ENCODE results near the gene TERC.

The TERC gene

GRCh38 chr3:169804681-169805080, 39.8 kb upstream of the TERC start:
- no peak overlapping the region for H2AFZ ChIP-seq (ENCODE audit: low read length)
- H3K4me3 ChIP-seq (ENCODE audit: low read depth, low read length, poor library complexity, severe bottlenecking): no peak overlapping the region
- no peaks in the 10 kb centered on the region for H3K79me2 ChIP-seq (ENCODE audit: insufficient read depth, low read length)
- H3K9me2 ChIP-seq (ENCODE audit: low read depth, low read length): no peaks in the 10 kb centered on the region
- H3K27ac ChIP-seq (ENCODE audit: low read depth, low read length, poor library complexity, severe bottlenecking): no peak overlapping the region
- no peak for TF ChIP-seq EZH2 (IDR thresholded peaks at IDR 0.05; ENCODE audit: borderline replicate concordance, low read length)
- no peak for TF ChIP-seq CTCF (IDR thresholded peaks at IDR 0.05; ENCODE audit: low read length)
- H3K9ac ChIP-seq (ENCODE audit: low read length): no peak overlapping the region
- no peaks in the 10 kb centered on the region for H3K36me3 ChIP-seq (ENCODE audit: insufficient read depth, low read length)
- no peaks in the 10 kb centered on the region for H3K9me3 ChIP-seq (ENCODE audit: low read length)
- H3F3A ChIP-seq (ENCODE audit: insufficient read depth, low read length): no peaks in the 10 kb centered on the region; the same call in 1 of the 2 replicates
- H4K20me1 ChIP-seq (ENCODE audit: insufficient read depth, low read length): no peaks in the 10 kb centered on the region
- H3K4me1 ChIP-seq (ENCODE audit: insufficient read depth, low read length, severe bottlenecking): no peaks in the 10 kb centered on the region
- H3K4me2 ChIP-seq (ENCODE audit: low read length): no peak overlapping the region
- H3K27me3 ChIP-seq (ENCODE audit: insufficient read depth, low read length): no peaks in the 10 kb centered on the region

- Histone ChIP-seq H3K4me3 (ENCODE audit: low read depth, low read length, poor library complexity, severe bottlenecking) (no peak overlapping the region), H3K36me3 (ENCODE audit: insufficient read depth, low read length) (peaks cover 35% of the 10 kb centered on the region), H3K27me3 (ENCODE audit: insufficient read depth, low read length) (no peaks in the 10 kb centered on the region), H3K9me3 (ENCODE audit: low read length) (no peaks in the 10 kb centered on the region), H3K79me2 (ENCODE audit: insufficient read depth, low read length) (no peaks in the 10 kb centered on the region), H2AFZ (ENCODE audit: low read length) (no peak overlapping the region), H3K27ac (ENCODE audit: low read depth, low read length, poor library complexity, severe bottlenecking) (no peak overlapping the region), H3F3A (ENCODE audit: insufficient read depth, low read length) (no peaks in the 10 kb centered on the region), H3K9me2 (ENCODE audit: low read depth, low read length) (no peaks in the 10 kb centered on the region), H4K20me1 (ENCODE audit: insufficient read depth, low read length) (no peaks in the 10 kb centered on the region), H3K4me2 (ENCODE audit: low read length) (no peak overlapping the region), H3K9ac (ENCODE audit: low read length) (no peak overlapping the region), H3K4me1 (ENCODE audit: insufficient read depth, low read length, severe bottlenecking) (no peaks in the 10 kb centered on the region)
- TF ChIP-seq CTCF (IDR thresholded peaks at IDR 0.05; ENCODE audit: low read length) (no peak), EZH2 (IDR thresholded peaks at IDR 0.05; ENCODE audit: borderline replicate concordance, low read length) (no peak)
These were observed 27.5 kb upstream of the TERC start for GRCh38 chr3:169792359-169792758.

- Histone ChIP-seq H3K4me3 (ENCODE audit: low read depth, low read length, poor library complexity, severe bottlenecking) (no peak overlapping the region), H2AFZ (ENCODE audit: low read length) (no peak overlapping the region), H3F3A (ENCODE audit: insufficient read depth, low read length) (no peaks in the 10 kb centered on the region), H3K4me1 (ENCODE audit: insufficient read depth, low read length, severe bottlenecking) (no peaks in the 10 kb centered on the region), H3K36me3 (ENCODE audit: insufficient read depth, low read length) (peaks cover 50% of the 10 kb centered on the region), H3K27me3 (ENCODE audit: insufficient read depth, low read length) (no peaks in the 10 kb centered on the region), H3K9me2 (ENCODE audit: low read depth, low read length) (no peaks in the 10 kb centered on the region), H3K9me3 (ENCODE audit: low read length) (no peaks in the 10 kb centered on the region), H3K79me2 (ENCODE audit: insufficient read depth, low read length) (no peaks in the 10 kb centered on the region), H3K9ac (ENCODE audit: low read length) (no peak overlapping the region), H3K27ac (ENCODE audit: low read depth, low read length, poor library complexity, severe bottlenecking) (no peak overlapping the region), H4K20me1 (ENCODE audit: insufficient read depth, low read length) (no peaks in the 10 kb centered on the region), H3K4me2 (ENCODE audit: low read length) (no peak overlapping the region)
- no peak for TF ChIP-seq CTCF (IDR thresholded peaks at IDR 0.05; ENCODE audit: low read length)
- TF ChIP-seq EZH2 (IDR thresholded peaks at IDR 0.05; ENCODE audit: borderline replicate concordance, low read length): no peak
These were observed 26.0 kb upstream of the TERC start for GRCh38 chr3:169790687-169791429.

Data from OCI-LY1 (cell line).